Measurements from ENCODE around the gene PAPPA.

Gene PAPPA

DNA sequence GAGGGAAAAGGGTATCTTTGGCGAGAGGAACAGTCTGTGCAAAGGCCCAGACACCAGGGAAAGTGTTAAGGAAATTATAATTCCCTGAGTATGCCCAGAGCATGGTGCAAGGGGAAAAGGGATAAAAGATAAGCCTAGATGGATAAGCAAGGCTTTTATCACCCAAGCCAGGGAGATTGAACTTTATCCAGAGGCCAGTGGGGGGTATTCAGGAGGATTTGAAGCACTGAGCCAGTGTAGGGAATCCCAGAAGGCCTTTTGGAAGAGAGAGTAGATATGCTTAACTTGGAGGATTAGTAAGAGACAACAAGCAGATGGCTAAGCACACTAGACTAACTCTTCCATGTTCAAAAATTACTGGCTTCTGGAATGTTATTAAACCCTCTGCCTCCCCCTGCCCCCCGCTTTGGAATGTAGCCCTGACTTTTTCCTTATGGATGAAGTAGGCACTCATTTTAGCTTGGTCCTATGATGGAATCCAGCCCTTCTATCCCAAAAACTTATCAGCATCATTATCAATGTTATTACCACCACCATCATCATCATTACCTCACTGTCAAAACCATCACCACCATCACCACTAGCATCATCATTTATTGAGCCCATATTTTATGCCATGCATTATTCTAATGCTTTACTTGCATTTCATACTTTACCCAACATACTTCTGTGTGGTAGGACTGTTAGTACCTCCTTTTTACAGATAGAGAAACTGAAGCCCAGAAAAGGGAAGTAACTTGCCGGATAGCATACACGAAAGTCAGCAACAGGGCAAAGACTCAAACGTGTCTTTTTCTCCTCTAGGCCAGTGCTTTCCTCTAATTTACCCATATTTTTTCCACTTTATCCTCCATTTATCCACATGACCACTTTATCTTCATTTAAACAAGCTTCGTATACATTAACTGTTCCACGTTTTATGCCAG is 237.0 kb downstream of the PAPPA start:
- no peak for DNase-seq

DNA sequence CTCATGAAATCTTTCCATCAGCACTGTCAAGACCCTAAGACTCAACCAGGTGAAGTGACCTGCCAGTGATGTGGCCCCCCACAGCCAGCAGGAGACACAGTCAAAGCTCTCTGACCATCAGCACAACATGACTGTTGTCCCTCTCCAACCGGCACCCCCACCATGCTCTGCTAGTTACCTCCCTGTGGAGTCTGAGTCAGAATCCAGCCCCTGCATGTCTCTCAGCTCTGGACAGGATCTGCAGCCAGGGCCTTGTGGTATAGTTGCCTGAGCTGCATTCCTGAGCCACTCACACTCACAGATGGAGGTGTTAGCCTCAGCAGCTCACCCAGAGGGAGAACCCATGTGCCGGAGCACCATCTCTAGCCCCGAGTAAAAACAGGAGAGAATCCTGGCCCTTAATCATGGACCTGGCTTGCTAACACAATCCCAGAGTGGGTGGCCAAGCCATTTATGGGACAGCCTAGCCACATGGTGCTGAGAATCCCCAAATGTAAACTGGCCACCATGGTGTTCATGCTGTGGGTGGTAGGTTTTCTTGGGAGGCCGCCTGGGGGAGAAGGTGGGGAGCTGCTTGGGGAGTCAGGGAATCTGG is 237.8 kb downstream of the PAPPA start:
- DNase-seq: no peak

DNA sequence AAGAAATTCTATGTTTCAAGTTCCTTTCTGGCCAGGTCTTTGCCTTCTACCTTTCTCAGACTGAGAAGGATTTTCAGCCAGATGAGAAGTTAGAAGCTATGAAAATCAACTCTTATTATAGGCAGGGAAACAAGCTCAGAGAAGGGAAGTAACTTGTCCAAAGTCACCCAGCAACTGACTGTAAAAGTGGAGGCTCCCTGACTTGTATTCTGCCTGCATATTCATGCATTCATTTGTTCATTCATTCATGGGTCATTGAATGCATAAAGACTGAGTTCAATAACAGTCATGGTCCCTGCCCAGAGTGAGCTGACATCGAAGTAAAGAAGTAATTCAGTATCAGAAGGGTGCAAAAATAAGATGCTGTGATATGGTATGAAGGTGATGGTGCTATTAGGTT is 239.6 kb downstream of the PAPPA start:
- no peak for DNase-seq

DNA sequence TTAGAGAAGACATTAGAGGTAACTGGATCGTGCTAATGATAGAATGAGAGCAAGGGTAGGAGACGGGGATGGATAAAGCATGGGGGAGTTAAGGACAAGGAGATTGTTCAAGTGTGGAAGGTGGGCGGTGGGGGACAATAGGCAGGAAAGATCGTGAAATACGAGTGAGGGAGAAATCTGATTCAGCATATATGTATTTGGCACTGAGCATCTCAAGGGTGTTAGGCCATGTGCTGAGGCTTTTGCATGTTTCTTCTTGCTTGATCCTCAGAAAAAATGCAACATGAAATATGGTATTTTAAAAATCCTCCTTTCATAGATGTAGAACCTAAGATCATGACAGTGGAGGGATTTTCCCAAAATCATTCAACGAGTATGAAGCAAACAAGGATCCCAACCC is 240.5 kb downstream of the PAPPA start:
- no peak for DNase-seq

DNA sequence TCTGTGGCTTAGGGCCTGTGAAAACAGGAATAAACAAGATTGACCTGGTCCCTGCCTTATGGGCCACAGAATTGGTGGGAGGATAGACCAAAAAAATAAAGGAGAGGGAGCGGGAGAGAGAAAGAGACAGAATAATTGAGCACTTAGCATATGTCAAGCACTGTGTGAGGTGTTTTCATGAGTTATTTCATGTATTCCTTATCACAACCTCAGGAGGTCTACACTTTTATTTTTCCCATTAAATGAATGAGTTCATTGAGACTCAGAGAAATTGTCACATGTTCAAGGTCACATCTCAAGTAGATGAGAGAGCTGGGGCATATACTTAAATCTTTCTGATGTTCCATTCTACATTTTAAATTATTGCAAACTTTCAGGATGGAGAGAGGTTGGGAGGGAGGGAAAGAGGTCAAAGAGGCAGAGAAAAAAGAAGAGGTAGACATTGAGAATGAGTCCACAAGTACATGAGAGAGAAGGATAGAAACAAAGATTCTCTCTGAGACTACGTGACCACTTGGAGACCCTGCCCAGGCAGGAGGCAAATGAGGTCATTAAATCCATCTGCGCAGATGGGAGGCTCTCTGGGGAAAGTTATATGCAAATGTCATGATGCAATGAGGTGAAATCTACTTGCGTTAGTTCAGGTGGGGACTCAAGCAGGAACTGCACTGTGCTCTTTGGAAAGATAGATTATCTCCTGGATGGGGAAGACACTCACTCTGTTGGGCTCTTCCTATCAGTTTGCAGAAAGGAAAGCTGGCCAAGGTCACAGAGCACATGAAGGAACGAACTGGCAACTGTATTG is 241.5 kb downstream of the PAPPA start:
- no peak for DNase-seq

DNA sequence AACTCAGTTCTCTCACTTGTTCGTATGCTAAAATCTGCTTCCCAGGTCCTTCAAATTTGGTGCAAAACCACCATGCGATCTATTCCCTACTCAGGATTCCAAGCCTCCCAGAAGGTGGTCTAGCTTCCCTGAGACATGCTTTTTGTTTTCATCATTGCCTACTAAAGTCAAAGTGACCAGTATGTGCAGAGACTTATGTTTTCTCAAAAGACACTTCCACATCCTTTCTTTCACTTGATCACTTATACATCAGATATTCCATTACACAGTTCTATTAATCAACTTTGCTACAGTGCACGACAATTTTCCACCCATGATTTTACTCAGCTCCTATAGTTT is 242.1 kb downstream of the PAPPA start:
- DNase-seq: no peak

DNA sequence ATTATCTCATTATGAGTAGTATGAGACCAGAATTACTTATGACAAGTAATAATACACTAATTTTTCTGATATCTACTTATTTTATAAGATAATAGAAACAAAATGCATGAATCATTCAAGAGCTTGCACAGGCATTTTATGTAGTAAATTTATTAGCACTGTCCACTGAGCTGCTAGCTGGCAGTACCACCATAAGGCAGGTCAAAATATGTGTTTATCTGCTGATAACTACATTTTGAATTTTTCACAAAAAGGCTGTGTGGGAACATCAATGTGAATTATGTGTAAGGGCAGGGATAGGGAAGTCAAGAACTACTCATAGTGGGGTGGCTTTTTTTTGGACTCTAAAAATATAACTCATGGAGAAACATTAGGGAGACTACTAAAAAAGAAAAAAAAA is 249.6 kb downstream of the PAPPA start:
- DNase-seq: no peak

DNA sequence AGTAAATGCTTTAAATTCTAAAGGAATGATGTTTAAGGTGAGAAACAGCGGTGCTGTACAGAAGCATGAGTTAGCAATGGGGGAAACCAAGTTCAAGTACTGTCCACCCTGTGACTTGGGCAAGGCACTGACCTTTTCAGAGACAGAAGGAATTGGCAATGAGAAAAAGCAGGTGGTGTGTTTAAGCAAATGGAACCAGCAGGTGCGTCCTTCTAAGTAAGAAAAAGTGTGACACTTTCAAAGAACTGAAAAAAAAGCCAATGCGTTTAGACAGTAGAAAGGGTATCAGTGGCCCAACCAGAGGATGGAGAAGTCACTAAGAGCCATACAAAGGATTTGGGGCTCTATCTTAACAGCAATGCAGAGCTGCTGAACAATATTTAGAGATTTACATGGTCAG is 250.6 kb downstream of the PAPPA start:
- no peak for DNase-seq

DNA sequence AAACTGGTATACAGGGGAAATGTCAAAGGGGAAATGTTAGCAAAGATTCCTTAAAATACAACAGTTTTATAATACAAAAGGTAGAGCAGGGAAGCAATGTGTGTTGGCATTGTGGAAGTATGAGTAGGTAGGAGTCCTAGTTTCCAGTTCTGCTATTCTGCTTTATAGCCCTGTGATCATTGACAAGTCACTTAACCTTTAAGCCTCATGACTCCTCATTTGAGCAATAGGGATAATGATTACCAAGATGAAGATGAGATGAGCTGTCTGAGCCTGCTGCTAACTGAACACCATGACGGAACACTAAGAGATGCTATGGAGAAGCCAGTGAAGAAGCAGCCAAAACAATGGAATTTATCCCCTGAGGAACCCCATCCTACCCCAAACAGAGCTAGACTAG is 251.7 kb downstream of the PAPPA start:
- DNase-seq: no peak

DNA sequence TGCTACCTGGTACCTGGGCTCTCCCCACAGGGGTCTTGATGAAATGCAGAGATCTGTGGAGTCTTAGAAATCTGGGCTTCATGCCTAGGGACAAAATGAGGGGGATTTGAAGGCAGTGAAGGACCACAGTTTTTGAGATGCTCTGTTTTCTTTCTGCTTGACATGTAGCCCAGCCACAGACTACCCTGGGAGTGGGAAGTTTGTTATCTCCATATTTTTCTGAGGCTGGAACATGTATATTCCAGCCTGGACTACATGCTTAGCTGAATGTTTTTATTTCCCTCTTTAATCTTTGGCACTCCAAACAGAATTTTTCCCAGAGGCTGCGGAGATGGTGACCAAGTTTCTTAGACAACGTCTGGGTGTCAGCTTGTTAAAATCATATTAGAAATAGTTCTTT is 252.9 kb downstream of the PAPPA start:
- DNase-seq: no peak

DNA sequence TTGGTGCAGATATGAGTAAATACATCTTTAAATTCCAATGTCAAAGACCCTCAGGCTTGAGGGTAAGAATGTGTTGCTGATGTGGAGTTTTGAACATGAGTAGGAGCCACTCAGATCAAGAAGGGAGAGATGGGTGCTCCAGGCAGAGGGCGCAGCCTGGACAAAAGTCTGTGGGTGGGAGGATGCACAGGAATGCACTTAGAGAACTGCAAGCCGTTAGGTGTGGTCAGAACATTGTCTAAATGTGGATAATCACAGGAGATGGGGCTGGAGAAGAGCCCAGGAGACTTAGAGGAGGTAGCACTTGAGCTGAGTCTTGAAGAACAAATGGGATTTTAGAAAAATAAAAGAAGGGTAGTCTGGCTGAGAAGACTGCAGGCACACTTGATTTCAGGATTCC is 255.5 kb downstream of the PAPPA start:
- DNase-seq: no peak

DNA sequence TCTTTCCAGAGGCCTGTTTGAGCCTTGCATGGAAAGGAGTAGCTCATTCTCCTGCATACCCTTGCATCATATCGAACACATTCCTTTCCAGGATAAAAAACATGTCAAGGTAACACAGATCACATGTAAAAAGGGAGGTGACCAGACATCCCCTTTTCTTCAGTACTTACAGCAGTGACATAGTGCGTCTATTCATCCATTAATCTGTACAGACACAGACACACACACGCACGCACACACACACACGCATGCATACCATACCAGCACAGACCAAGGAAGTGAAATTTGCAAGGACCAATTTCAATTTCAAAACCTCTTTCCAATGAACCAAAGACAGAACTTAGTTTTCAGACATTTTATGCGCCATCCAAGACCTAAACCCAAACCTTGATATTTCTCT is 256.0 kb downstream of the PAPPA start:
- no peak for DNase-seq

DNA sequence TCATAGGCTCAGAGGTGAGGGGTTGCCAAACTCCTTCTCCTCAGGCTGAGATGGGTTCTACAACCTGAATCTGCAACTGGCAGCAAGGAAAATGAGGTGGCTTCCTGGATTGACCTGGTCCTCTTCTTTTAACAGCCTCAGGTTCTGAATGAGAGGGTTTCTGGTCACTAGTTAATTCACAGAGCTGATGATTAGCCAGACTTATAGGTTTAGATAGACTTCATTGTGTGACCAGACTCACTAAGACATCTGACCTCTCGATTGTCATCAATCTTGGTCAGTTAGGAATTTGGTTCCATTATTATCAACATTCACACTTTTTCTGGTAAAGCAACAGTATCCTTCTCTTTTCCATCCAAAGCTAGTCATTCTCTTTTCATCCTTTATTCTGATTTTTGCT is 257.9 kb downstream of the PAPPA start:
- DNase-seq: no peak

DNA sequence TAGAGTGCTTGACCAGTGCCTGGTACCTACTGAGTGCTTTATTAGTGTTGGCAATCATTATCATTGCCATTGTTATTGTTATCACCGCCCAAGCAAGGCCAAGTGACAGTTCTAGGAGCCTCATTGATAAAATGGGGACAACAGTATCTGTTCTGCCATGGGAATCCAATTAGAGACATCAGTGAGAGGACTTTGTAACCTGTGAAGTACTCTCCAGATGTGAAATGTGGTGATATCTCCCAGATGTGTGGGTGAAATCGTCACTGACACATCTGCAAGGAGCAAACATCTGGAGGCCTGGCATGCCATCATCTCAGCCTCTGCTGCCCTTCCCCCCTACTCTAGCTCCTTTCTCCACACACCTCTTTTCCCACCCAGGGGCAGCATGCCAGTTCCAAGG is 260.8 kb downstream of the PAPPA start:
- no peak for DNase-seq

DNA sequence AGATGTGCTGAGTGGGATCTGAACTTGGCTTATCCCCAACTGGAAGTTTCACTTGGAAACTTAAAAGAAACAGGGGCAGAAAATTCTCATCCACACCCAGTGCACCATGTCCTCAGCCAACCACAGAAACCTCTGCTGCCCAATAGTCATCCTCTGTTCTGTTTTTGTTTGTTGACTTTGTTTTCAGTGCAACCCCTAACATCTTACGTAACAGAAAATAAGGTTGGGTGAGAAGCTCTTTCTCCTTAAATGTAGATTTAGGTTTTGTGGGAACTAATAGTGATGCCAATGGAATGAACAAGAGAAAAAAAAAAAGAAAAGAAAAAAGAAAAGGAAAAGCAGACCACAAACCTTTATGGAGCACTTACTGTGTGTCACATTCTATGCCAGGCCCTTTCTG is 262.8 kb downstream of the PAPPA start:
- no peak for DNase-seq

DNA sequence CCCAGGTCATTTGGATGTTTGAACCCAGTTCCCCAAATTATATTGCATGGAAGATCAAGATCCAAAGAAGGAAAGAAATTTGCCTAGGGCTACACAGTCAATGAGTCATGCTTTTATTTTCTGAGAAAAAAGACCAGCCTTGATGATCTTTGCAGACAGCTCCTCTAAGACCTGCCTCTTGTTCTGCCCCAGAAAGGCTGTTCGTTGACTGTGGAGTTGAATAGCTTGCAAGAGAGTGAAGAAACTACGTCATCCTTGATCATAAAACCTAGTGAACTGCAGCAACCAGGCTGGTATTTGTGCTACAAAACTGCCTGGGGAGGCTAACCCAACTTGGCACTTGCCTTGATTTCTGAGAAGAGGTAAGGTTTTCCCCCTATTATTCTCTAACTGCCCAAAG is 263.9 kb downstream of the PAPPA start:
- no peak for DNase-seq

DNA sequence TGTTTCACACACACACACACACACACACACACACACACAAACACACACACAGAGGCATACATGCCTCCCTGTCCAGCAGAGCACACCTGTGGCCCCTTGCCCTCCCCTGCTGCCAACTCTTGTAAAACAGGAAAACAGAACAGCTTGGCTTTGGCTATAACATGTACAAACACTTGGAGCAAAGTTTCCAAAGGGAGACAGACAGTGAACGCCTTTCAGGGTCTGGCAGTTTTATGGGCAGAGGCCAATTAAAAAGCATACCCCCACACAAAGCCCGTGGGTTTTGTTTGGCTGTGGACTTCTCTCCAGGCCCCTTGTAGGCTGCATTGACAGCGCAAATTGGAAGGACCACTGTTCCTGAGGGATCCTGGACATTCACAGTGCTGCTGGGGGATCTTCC is 265.6 kb downstream of the PAPPA start:
- no peak for DNase-seq

DNA sequence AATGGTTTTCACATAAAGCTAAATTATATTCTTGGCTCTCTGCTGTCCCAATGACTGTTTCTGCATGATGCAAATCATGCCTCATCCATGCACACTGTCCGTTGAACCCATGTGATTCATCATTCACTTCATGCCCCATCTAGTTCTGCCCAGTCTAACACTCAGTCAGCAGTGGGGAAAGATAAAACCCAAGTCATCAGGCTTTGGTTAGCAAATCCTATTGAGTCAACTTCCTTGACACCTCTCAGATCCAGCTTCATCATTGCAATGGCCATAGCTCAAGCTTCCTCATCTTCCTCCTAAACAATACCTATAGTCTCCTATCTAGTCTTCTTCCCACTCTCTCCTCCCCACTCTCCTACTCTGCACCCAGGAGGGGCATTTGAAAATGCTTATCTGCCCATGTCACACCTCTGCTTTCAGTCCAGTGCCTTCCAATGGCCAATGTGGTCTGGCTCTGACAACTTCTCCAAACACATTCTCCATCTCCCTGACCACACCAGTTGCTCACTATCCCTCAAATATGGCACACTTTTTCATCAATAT is 267.5 kb downstream of the PAPPA start:
- DNase-seq: no peak

DNA sequence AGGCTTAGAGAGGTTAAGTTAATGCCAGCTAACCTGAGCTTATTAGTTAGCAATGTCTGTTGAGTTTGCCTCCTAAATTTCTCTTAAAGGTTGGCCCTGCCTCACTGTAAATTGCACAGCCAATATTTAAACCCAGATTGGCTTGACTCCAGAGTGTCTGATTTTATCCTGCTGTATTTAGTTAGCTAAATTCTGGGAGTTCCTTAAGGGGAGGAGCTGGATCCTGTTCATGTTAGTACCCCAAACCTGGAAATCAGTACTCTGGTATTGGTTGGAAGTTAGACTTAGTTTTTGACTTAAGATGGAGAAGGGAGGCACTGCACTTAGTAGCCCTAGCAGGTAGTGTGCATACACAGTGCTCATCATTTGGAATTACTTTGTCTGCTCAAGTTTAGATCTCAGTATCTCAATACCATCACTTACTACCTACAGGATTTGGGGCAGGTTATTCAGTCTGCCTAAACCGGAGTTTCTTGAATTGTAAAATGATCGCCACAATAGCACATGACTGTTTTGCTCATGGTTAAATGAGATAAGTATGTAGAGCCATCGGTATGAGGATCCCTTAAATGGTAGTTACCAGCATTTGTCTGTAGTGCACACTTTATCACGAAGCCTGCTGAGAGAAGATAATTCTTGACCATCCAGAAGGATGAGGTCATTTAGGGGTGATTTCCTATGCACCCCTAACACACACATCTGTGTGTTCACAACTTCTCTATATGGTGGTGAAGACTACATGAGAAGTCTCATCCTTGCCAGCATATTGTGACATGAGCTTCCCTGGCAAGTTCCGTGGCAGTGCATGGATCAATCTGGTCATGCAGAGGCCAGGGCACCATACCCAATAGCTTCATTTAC is 268.8 kb downstream of the PAPPA start:
- no peak for DNase-seq

DNA sequence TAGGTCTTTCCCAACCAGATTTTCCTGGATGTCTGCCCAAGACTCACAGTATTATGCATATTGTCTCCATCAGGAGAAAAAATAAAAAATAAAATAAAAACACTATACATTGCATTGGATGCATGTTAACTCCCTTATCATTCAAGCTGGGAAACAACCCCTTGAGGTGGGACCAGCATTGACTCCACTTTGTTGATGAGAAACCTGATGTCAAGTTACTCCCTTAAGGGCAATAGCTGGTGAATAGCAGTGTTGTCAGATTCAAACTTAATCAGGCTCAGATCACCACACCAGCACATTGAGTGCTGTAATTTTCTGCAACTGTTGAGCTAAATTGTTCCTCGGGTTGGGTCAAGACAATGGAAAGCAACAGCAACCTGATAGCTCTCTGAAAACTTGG is 269.6 kb downstream of the PAPPA start:
- DNase-seq: no peak

DNA sequence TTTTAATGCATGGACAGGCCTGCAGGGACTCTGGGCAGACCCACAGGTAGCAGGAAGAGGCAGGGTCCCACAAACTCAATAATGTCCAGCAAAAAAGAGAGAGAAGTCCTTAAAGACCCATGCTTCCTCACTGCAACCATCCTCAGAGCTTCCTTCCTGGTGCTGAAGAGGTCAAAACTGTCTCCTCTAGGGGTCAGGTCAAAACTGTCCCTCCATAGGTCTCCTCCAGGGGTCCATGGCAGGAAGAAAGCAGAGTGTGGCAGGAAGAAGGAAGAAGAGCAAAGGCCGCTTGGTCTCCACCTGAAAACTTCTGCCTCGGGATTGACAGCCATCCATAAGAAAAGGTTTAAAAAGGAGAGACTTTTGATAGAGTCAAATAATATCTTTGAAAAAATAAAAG is 271.7 kb downstream of the PAPPA start:
- DNase-seq: no peak

DNA sequence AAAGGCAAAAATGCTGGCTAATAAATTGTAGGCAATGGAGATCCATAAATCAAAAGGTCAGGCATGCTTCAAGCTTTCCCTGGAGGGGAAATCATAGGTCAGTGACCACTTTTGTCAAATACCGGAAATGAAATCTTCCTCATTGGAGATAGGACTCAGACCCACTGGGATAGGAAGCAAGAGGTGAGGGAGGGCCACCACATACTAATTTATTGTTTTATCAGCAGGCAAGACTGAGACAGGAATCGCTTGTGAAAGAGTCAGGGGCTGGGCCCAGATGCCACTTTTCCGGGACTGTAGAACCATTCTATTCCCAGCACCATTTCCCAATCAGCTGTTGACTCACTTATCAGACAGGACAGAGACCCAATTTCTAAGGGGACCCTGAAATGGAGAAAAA is 277.3 kb downstream of the PAPPA start:
- no peak for DNase-seq

DNA sequence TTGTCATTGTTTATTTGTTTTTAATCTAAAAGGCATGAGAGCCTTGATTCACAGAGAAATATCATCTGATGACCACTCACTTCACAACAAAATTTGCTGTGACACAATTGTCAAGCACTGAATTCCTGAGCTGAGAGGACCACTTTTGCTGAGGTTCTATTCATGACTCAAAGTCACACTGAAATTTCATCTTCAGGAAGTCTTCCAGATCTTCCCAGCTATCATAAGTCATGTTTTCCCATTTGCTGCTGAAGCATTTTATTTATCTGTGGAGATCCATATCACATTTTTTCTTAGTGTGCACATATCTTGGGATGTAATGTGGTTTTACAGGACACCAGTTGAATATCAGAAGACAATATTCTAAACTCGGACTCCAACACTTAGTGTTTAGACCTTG is 278.5 kb downstream of the PAPPA start:
- DNase-seq: no peak
